GM19438 (cell line): Measurements from ENCODE around the gene TMEM95.
"Not testable (repeated sequence)": the region's sequence is repeated elsewhere in the genome, so short reads cannot be mapped to it uniquely, and the experiment has no call there.

Experiments used
- ATAC-seq: cut with Tn5 transposase; IDR thresholded peaks from one replicate; pipeline ENCODE4 v1.9.1; 2021; ENCODE audit warnings: low read depth; ENCODE audit not compliant: unreplicated experiment

Gene TMEM95

GRCh38 chr17:7323731-7324437, 31.1 kb upstream of the TMEM95 start:
- no peak for ATAC-seq

GRCh38 chr17:7324438-7324779, 30.5 kb upstream of the TMEM95 start:
- ATAC-seq: no peak

- no peak for ATAC-seq
These were observed 29.9 kb upstream of the TMEM95 start for GRCh38 chr17:7325031-7325528.

- no peak for ATAC-seq
These were observed 28.8 kb upstream of the TMEM95 start for GRCh38 chr17:7326186-7326585.

- no peak for ATAC-seq
These were observed 27.9 kb upstream of the TMEM95 start for GRCh38 chr17:7327056-7327455.

GRCh38 chr17:7327501-7327900, 27.5 kb upstream of the TMEM95 start:
- no peak for ATAC-seq

GRCh38 chr17:7328009-7328408, 26.9 kb upstream of the TMEM95 start:
- no peak for ATAC-seq

- ATAC-seq: no peak
These were observed 26.0 kb upstream of the TMEM95 start, which contains the start of gene NEURL4 for GRCh38 chr17:7328840-7329373. TSS of gene NEURL4 (minus strand) at chr17:7329335. CDS start at chr17:7329312, 23 bp downstream.

- peak; percentile 53 for ATAC-seq
These were observed 25.5 kb upstream of the TMEM95 start for GRCh38 chr17:7329374-7329996.

GRCh38 chr17:7329997-7330637, 24.8 kb upstream of the TMEM95 start:
- ATAC-seq: peak; percentile 43

- ATAC-seq: no peak
These were observed 24.3 kb upstream of the TMEM95 start for GRCh38 chr17:7330638-7331015.

- ATAC-seq: no peak
These were observed 22.8 kb upstream of the TMEM95 start for GRCh38 chr17:7332111-7332510.

GRCh38 chr17:7332600-7333069, 22.3 kb upstream of the TMEM95 start:
- not testable (repeated sequence) for ATAC-seq

- ATAC-seq: no peak
These were observed 19.9 kb upstream of the TMEM95 start for GRCh38 chr17:7334938-7335538.

GRCh38 chr17:7335765-7336164, 19.2 kb upstream of the TMEM95 start:
- not testable (repeated sequence) for ATAC-seq

- ATAC-seq: no peak
These were observed 18.4 kb upstream of the TMEM95 start, which contains the start of gene ACAP1 for GRCh38 chr17:7336240-7337175. TSS of gene ACAP1 (plus strand) at chr17:7336529. CDS start at chr17:7336735, 206 bp downstream.

- ATAC-seq: not testable (repeated sequence)
These were observed 17.4 kb upstream of the TMEM95 start for GRCh38 chr17:7337600-7337999.

- no peak for ATAC-seq
These were observed 14.8 kb upstream of the TMEM95 start for GRCh38 chr17:7340179-7340578.

- no peak for ATAC-seq
These were observed 13.1 kb upstream of the TMEM95 start for GRCh38 chr17:7341842-7342241.

- no peak for ATAC-seq
These were observed 11.7 kb upstream of the TMEM95 start for GRCh38 chr17:7343250-7343649.
